ENCODE data around the gene BYSL. TPM values are rescaled to one million over a fixed set of nuclear protein-coding genes. Genes with fewer than 3 reads are reported as not detected.

BYSL gene
- total RNA-seq, 6 donors from 2014 or later = 5.6 to 20.9 (median 12.5) TPM

GRCh38 chr6:41947581-41948220 lies 26.4 kb downstream of the BYSL start:
- Histone ChIP-seq H3K4me1 (peaks cover 5 to 23% (median 10%) of the 10 kb centered on the region in 4 donors), H3K27me3 (no peaks in the 10 kb centered on the region), H3K4me3 (no peak overlapping the region), H3K9me3 (no peaks in the 10 kb centered on the region), H3K27ac (peak overlapping the region in 2 of 4 donors; percentile 38 to 51), H3K36me3 (no peaks in the 10 kb centered on the region)
- peak in 1 of 4 donors; percentile 19 for TF ChIP-seq EP300 (IDR thresholded peaks at IDR 0.05)
- TF ChIP-seq POLR2AphosphoS5 (IDR thresholded peaks at IDR 0.05) = peak in 1 of 2 donors; percentile 26
- no peak for TF ChIP-seq POLR2A (IDR thresholded peaks at IDR 0.05)
- TF ChIP-seq CTCF (IDR thresholded peaks at IDR 0.05) = no peak
- 73 to 75% methylated on average over 10 of the region's 10 CpGs for WGBS, 2 donors
- DNase-seq (no peak), ATAC-seq (ENCODE audit: low FRiP score in 2 of 2) (no peak)

GRCh38 chr6:41954668-41955067 lies 33.4 kb downstream of the BYSL start:
- Histone ChIP-seq H3K9me3 (no peaks in the 10 kb centered on the region), H3K27ac (no peak overlapping the region), H3K4me3 (no peak overlapping the region), H3K4me1 (peaks cover 0 to 11% (median 0%) of the 10 kb centered on the region in 4 donors), H3K36me3 (no peaks in the 10 kb centered on the region), H3K27me3 (no peaks in the 10 kb centered on the region)
- TF ChIP-seq EP300 (IDR thresholded peaks at IDR 0.05) (no peak), POLR2AphosphoS5 (IDR thresholded peaks at IDR 0.05) (no peak), CTCF (IDR thresholded peaks at IDR 0.05) (no peak), POLR2A (IDR thresholded peaks at IDR 0.05) (no peak)
- ATAC-seq (ENCODE audit: low FRiP score in 2 of 2) (no peak), DNase-seq (no peak)
- WGBS, 2 donors = 95 to 96% methylated on average over 2 of the region's 2 CpGs

GRCh38 chr6:41955412-41955811 lies 34.1 kb downstream of the BYSL start:
- Histone ChIP-seq H3K27ac (no peak overlapping the region), H3K9me3 (no peaks in the 10 kb centered on the region), H3K4me1 (peaks cover 0 to 11% (median 0%) of the 10 kb centered on the region in 4 donors), H3K36me3 (no peaks in the 10 kb centered on the region), H3K4me3 (no peak overlapping the region), H3K27me3 (no peaks in the 10 kb centered on the region)
- no peak for ATAC-seq (ENCODE audit: low FRiP score in 2 of 2)
- DNase-seq = no peak
- 78 to 84% methylated on average over 2 of the region's 2 CpGs for WGBS, 2 donors
- TF ChIP-seq CTCF (IDR thresholded peaks at IDR 0.05) = no peak
- no peak for TF ChIP-seq POLR2AphosphoS5 (IDR thresholded peaks at IDR 0.05)
- TF ChIP-seq EP300 (IDR thresholded peaks at IDR 0.05) = no peak
- no peak for TF ChIP-seq POLR2A (IDR thresholded peaks at IDR 0.05)

GRCh38 chr6:41957117-41957516 lies 35.8 kb downstream of the BYSL start:
- Histone ChIP-seq H3K36me3 (no peaks in the 10 kb centered on the region), H3K9me3 (no peaks in the 10 kb centered on the region), H3K27me3 (no peaks in the 10 kb centered on the region), H3K4me1 (peaks cover 0 to 20% (median 0%) of the 10 kb centered on the region in 4 donors), H3K4me3 (no peak overlapping the region), H3K27ac (no peak overlapping the region)
- WGBS, 2 donors = 80 to 84% methylated on average over 4 of the region's 4 CpGs
- DNase-seq = no peak
- TF ChIP-seq POLR2A (IDR thresholded peaks at IDR 0.05) = no peak
- TF ChIP-seq EP300 (IDR thresholded peaks at IDR 0.05) = no peak
- TF ChIP-seq POLR2AphosphoS5 (IDR thresholded peaks at IDR 0.05) = no peak
- no peak for ATAC-seq (ENCODE audit: low FRiP score in 2 of 2)

- ATAC-seq (ENCODE audit: low FRiP score in 2 of 2) = no peak
- 89 to 93% methylated on average over 6 of the region's 6 CpGs for WGBS, 2 donors
- no peaks in the 10 kb centered on the region for H3K36me3 ChIP-seq
- no peaks in the 10 kb centered on the region for H3K9me3 ChIP-seq
- H3K4me1 ChIP-seq = peaks cover 0 to 15% (median 0%) of the 10 kb centered on the region in 4 donors
- H3K4me3 ChIP-seq = no peak overlapping the region
- H3K27ac ChIP-seq = no peak overlapping the region
- no peak for TF ChIP-seq POLR2A (IDR thresholded peaks at IDR 0.05)
- TF ChIP-seq POLR2AphosphoS5 (IDR thresholded peaks at IDR 0.05) = no peak
- no peak for TF ChIP-seq CTCF (IDR thresholded peaks at IDR 0.05)
- no peak for TF ChIP-seq EP300 (IDR thresholded peaks at IDR 0.05)
- no peak for DNase-seq
- no peaks in the 10 kb centered on the region for H3K27me3 ChIP-seq
Measured at GRCh38 chr6:41958022-41958856, 36.9 kb downstream of the BYSL start.
